Mucosa of rectum (tissue), 2 donors: ENCODE results near the gene VWA3B.

Experiments used
- H3K27ac ChIP-seq, 2 donors: one replicate each; pipeline ENCODE4 v1.7.0; 2013; ENCODE audit warnings: inconsistent platforms in 2 of 2, low read depth in 2 of 2, low read length in 2 of 2
- H3K27me3 ChIP-seq, 2 donors: one replicate each; pipeline ENCODE4 v1.7.0; 2013; ENCODE audit warnings: low read length in 2 of 2; ENCODE audit not compliant: control insufficient read depth in 2 of 2, insufficient read depth in 2 of 2
- H3K36me3 ChIP-seq, 2 donors: one replicate each; pipeline ENCODE4 v1.7.0; 2013; ENCODE audit warnings: low read length in 2 of 2; ENCODE audit not compliant: control insufficient read depth in 2 of 2, insufficient read depth in 2 of 2
- H3K4me1 ChIP-seq, 2 donors: one replicate each; pipeline ENCODE4 v1.7.0; 2013; ENCODE audit warnings: low read length in 2 of 2, mild to moderate bottlenecking in 1 of 2; ENCODE audit not compliant: control insufficient read depth in 2 of 2, insufficient read depth in 2 of 2
- H3K4me3 ChIP-seq, 2 donors: one replicate each; pipeline ENCODE4 v1.7.0; 2013; ENCODE audit warnings: low read length in 2 of 2
- H3K9ac ChIP-seq, 2 donors: one replicate each; pipeline ENCODE4 v1.7.0; 2013; ENCODE audit warnings: low read length in 2 of 2, low read depth in 1 of 2, mild to moderate bottlenecking in 1 of 2
- H3K9me3 ChIP-seq, 2 donors: one replicate each; pipeline ENCODE4 v1.7.0; 2013; ENCODE audit warnings: low read length in 2 of 2; ENCODE audit not compliant: control insufficient read depth in 2 of 2
- donor health status: healthy.
- donor health status: Normal muscosa, but diverticular disease.

VWA3B gene

GRCh38 chr2:98293931-98294687 lies 207.1 kb downstream of the VWA3B start:
- Histone ChIP-seq H3K9me3 (no peaks in the 10 kb centered on the region), H3K36me3 (no peaks in the 10 kb centered on the region), H3K27ac (no peak overlapping the region), H3K4me3 (no peak overlapping the region), H3K27me3 (no peaks in the 10 kb centered on the region), H3K9ac (no peak overlapping the region), H3K4me1 (peaks cover 5 to 13% of the 10 kb centered on the region in 2 donors)

GRCh38 chr2:98294711-98295110 lies 207.7 kb downstream of the VWA3B start:
- no peaks in the 10 kb centered on the region for H3K27me3 ChIP-seq
- no peak overlapping the region for H3K4me3 ChIP-seq
- H3K9ac ChIP-seq, result no peak overlapping the region
- peaks cover 8 to 18% of the 10 kb centered on the region in 2 donors for H3K4me1 ChIP-seq
- no peaks in the 10 kb centered on the region for H3K9me3 ChIP-seq
- H3K36me3 ChIP-seq, result no peaks in the 10 kb centered on the region
- no peak overlapping the region for H3K27ac ChIP-seq

GRCh38 chr2:98295275-98295674 lies 208.3 kb downstream of the VWA3B start:
- no peaks in the 10 kb centered on the region for H3K27me3 ChIP-seq
- no peak overlapping the region for H3K27ac ChIP-seq
- no peak overlapping the region for H3K4me3 ChIP-seq
- H3K4me1 ChIP-seq, result peaks cover 14 to 24% of the 10 kb centered on the region in 2 donors
- no peaks in the 10 kb centered on the region for H3K9me3 ChIP-seq
- no peak overlapping the region for H3K9ac ChIP-seq
- H3K36me3 ChIP-seq, result no peaks in the 10 kb centered on the region

- no peaks in the 10 kb centered on the region for H3K9me3 ChIP-seq
- no peak overlapping the region for H3K27ac ChIP-seq
- no peaks in the 10 kb centered on the region for H3K27me3 ChIP-seq
- no peaks in the 10 kb centered on the region for H3K36me3 ChIP-seq
- H3K4me3 ChIP-seq, result no peak overlapping the region
- peaks cover 15 to 24% of the 10 kb centered on the region in 2 donors for H3K4me1 ChIP-seq
- no peak overlapping the region for H3K9ac ChIP-seq
Measured at GRCh38 chr2:98295721-98296414, 208.9 kb downstream of the VWA3B start.

- H3K9me3 ChIP-seq, result no peaks in the 10 kb centered on the region
- H3K9ac ChIP-seq, result no peak overlapping the region
- peaks cover 15 to 24% of the 10 kb centered on the region in 2 donors for H3K4me1 ChIP-seq
Measured at GRCh38 chr2:98296440-98296839, 209.5 kb downstream of the VWA3B start.

GRCh38 chr2:98297817-98298682 lies 211.1 kb downstream of the VWA3B start:
- Histone ChIP-seq H3K4me1 (peaks cover 15 to 24% of the 10 kb centered on the region in 2 donors), H3K36me3 (no peaks in the 10 kb centered on the region), H3K27me3 (no peaks in the 10 kb centered on the region), H3K4me3 (no peak overlapping the region), H3K9me3 (no peaks in the 10 kb centered on the region), H3K27ac (peak overlapping the region; percentile 84 to 88), H3K9ac (peak overlapping the region in 1 of 2 donors; percentile 56)

More at GRCh38 chr2:98296440-98296839, 209.5 kb downstream of the VWA3B start:
- Histone ChIP-seq H3K27ac (no peak overlapping the region), H3K27me3 (no peaks in the 10 kb centered on the region), H3K36me3 (no peaks in the 10 kb centered on the region), H3K4me3 (no peak overlapping the region)

- Histone ChIP-seq H3K4me1 (peaks cover 15 to 24% of the 10 kb centered on the region in 2 donors), H3K9me3 (no peaks in the 10 kb centered on the region), H3K27me3 (no peaks in the 10 kb centered on the region), H3K4me3 (peak overlapping the region in 1 of 2 donors; percentile 29), H3K9ac (peak overlapping the region; percentile 38 to 56), H3K27ac (peak overlapping the region; percentile 84 to 88), H3K36me3 (no peaks in the 10 kb centered on the region)
Measured at GRCh38 chr2:98298683-98299164, 211.8 kb downstream of the VWA3B start.

GRCh38 chr2:98299211-98299905 lies 212.4 kb downstream of the VWA3B start:
- H3K27ac ChIP-seq, result peak overlapping the region; percentile 84 to 88
- no peaks in the 10 kb centered on the region for H3K9me3 ChIP-seq
- H3K9ac ChIP-seq, result peak overlapping the region; percentile 38 to 56
- H3K4me1 ChIP-seq, result peaks cover 15 to 24% of the 10 kb centered on the region in 2 donors
- H3K4me3 ChIP-seq, result peak overlapping the region in 1 of 2 donors; percentile 29
- H3K27me3 ChIP-seq, result peaks cover 0 to under 1% of the 10 kb centered on the region in 2 donors
- H3K36me3 ChIP-seq, result no peaks in the 10 kb centered on the region

- peak overlapping the region; percentile 84 to 88 for H3K27ac ChIP-seq
- H3K4me3 ChIP-seq, result no peak overlapping the region
- H3K9ac ChIP-seq, result peak overlapping the region in 1 of 2 donors; percentile 56
- H3K27me3 ChIP-seq, result peaks cover 0 to 5% of the 10 kb centered on the region in 2 donors
- H3K36me3 ChIP-seq, result no peaks in the 10 kb centered on the region
- H3K4me1 ChIP-seq, result peaks cover 15 to 24% of the 10 kb centered on the region in 2 donors
- H3K9me3 ChIP-seq, result no peaks in the 10 kb centered on the region
Measured at GRCh38 chr2:98300141-98300874, 213.3 kb downstream of the VWA3B start.
